ENCODE data around the gene CMTM3. TPM values are rescaled to one million over a fixed set of nuclear protein-coding genes. Genes with fewer than 3 reads are reported as not detected.
"Not testable (repeated sequence)": the region's sequence is repeated elsewhere in the genome, so short reads cannot be mapped to it uniquely, and the experiment has no call there.

The CMTM3 gene
- total and polyA plus RNA-seq, 5 donors from 2014 or later, result 83.1 to 127 (median 123) TPM

- DNase-seq (no peak), ATAC-seq (ENCODE audit: low read depth in 2 of 2) (no peak)
- Histone ChIP-seq H3K27me3 (ENCODE audit: control insufficient read depth, insufficient read depth, low read length) (no peaks in the 10 kb centered on the region), H3K4me3 (ENCODE audit: low read depth, low read length) (no peak overlapping the region), H3K4me1 (ENCODE audit: control insufficient read depth, insufficient read depth, low read length, poor library complexity, severe bottlenecking) (no peaks in the 10 kb centered on the region), H3K36me3 (ENCODE audit: control insufficient read depth, insufficient read depth, low read length) (no peaks in the 10 kb centered on the region), H3K27ac (ENCODE audit: insufficient read depth, low read length, poor library complexity, severe bottlenecking) (no peak overlapping the region), H3K9me3 (ENCODE audit: control insufficient read depth in 2 of 2, low read length in 2 of 2) (no peaks in the 10 kb centered on the region)
- H3K4me3 Mint-ChIP-seq, result no peak overlapping the region
- H3K27ac Mint-ChIP-seq, result no peak overlapping the region
- H3K9me3 Mint-ChIP-seq, result no peaks in the 10 kb centered on the region
- peaks cover 5% of the 10 kb centered on the region for H3K36me3 Mint-ChIP-seq
- no peaks in the 10 kb centered on the region for H3K27me3 Mint-ChIP-seq
- H3K4me1 Mint-ChIP-seq, result no peaks in the 10 kb centered on the region
These were observed 15.3 kb downstream of the CMTM3 start for GRCh38 chr16:66619534-66620428.

- Mint-ChIP-seq H3K9me3 (no peaks in the 10 kb centered on the region), H3K36me3 (peaks cover 5% of the 10 kb centered on the region), H3K27me3 (no peaks in the 10 kb centered on the region), H3K4me1 (no peaks in the 10 kb centered on the region), H3K27ac (peak overlapping the region in 1 of 3 donors; percentile 65), H3K4me3 (no peak overlapping the region)
- H3K4me3 ChIP-seq (ENCODE audit: low read depth, low read length), result no peak overlapping the region
- DNase-seq, result no peak
- H3K27me3 ChIP-seq (ENCODE audit: control insufficient read depth, insufficient read depth, low read length), result no peaks in the 10 kb centered on the region
- no peaks in the 10 kb centered on the region for H3K36me3 ChIP-seq (ENCODE audit: control insufficient read depth, insufficient read depth, low read length)
- H3K9me3 ChIP-seq (ENCODE audit: control insufficient read depth in 2 of 2, low read length in 2 of 2), result no peaks in the 10 kb centered on the region
- no peak overlapping the region for H3K27ac ChIP-seq (ENCODE audit: insufficient read depth, low read length, poor library complexity, severe bottlenecking)
- ATAC-seq (ENCODE audit: low read depth in 2 of 2), result no peak
- H3K4me1 ChIP-seq (ENCODE audit: control insufficient read depth, insufficient read depth, low read length, poor library complexity, severe bottlenecking), result no peaks in the 10 kb centered on the region
These were observed 15.9 kb downstream of the CMTM3 start for GRCh38 chr16:66620429-66620795.

GRCh38 chr16:66621973-66622372 is 17.5 kb downstream of the CMTM3 start:
- H3K4me3 ChIP-seq (ENCODE audit: low read depth, low read length), result no peak overlapping the region
- Mint-ChIP-seq H3K36me3 (peaks cover 5% of the 10 kb centered on the region), H3K4me3 (no peak overlapping the region), H3K4me1 (no peaks in the 10 kb centered on the region), H3K9me3 (no peaks in the 10 kb centered on the region), H3K27me3 (no peaks in the 10 kb centered on the region), H3K27ac (no peak overlapping the region)
- no peak overlapping the region for H3K27ac ChIP-seq (ENCODE audit: insufficient read depth, low read length, poor library complexity, severe bottlenecking)
- no peaks in the 10 kb centered on the region for H3K4me1 ChIP-seq (ENCODE audit: control insufficient read depth, insufficient read depth, low read length, poor library complexity, severe bottlenecking)
- no peaks in the 10 kb centered on the region for H3K36me3 ChIP-seq (ENCODE audit: control insufficient read depth, insufficient read depth, low read length)
- no peaks in the 10 kb centered on the region for H3K9me3 ChIP-seq (ENCODE audit: control insufficient read depth in 2 of 2, low read length in 2 of 2)
- ATAC-seq (ENCODE audit: low read depth in 2 of 2) (no peak), DNase-seq (no peak)
- no peaks in the 10 kb centered on the region for H3K27me3 ChIP-seq (ENCODE audit: control insufficient read depth, insufficient read depth, low read length)

DNA sequence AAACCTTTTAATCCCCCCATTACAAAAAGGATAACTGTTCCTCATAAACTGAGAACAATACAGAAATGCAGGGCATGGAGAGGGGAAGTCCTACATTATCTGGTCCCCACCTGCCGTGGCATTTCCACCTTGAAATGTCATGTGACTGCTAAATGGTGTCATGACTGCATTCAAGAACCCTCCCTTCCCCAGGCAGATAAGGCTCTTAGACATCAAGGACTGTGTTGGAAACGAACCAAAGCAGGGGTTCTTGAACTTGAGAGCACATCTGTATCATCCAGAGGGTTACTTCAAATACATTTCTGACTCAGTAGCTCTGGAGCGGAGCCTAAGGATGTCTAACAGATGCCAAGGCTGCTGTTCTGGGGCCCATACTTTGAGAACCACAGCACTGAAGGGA is 18.4 kb downstream of the CMTM3 start:
- peaks cover 5% of the 10 kb centered on the region for H3K36me3 Mint-ChIP-seq
- no peak overlapping the region for H3K4me3 Mint-ChIP-seq
- no peak overlapping the region for H3K27ac Mint-ChIP-seq
- H3K4me1 Mint-ChIP-seq, result no peaks in the 10 kb centered on the region
- H3K27ac ChIP-seq (ENCODE audit: insufficient read depth, low read length, poor library complexity, severe bottlenecking), result no peak overlapping the region
- ATAC-seq (ENCODE audit: low read depth in 2 of 2) (no peak), DNase-seq (no peak)
- no peak overlapping the region for H3K4me3 ChIP-seq (ENCODE audit: low read depth, low read length)
- H3K9me3 ChIP-seq (ENCODE audit: control insufficient read depth in 2 of 2, low read length in 2 of 2), result no peaks in the 10 kb centered on the region
- H3K9me3 Mint-ChIP-seq, result no peaks in the 10 kb centered on the region
- no peaks in the 10 kb centered on the region for H3K36me3 ChIP-seq (ENCODE audit: control insufficient read depth, insufficient read depth, low read length)
- no peaks in the 10 kb centered on the region for H3K27me3 Mint-ChIP-seq
- H3K4me1 ChIP-seq (ENCODE audit: control insufficient read depth, insufficient read depth, low read length, poor library complexity, severe bottlenecking), result no peaks in the 10 kb centered on the region
- no peaks in the 10 kb centered on the region for H3K27me3 ChIP-seq (ENCODE audit: control insufficient read depth, insufficient read depth, low read length)

DNA sequence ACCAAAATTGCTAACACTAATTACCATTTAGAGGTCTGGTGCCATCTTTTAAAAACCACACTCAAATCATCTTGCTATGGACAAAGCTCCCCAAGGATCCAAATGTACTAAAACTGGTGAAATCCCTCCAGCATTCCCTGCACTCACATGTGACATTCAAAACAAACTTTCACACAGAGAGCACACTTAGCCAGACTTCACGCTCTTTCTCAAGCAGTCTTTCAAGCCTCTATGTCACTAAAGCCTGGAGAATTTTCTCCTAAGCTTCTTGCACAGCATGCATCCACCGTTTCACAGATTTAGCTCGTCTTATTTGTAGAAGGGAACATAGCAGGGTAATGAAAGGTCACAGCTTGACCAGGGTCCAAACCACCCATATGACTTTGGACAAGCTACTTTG is 19.3 kb downstream of the CMTM3 start:
- H3K4me1 ChIP-seq (ENCODE audit: control insufficient read depth, insufficient read depth, low read length, poor library complexity, severe bottlenecking), result no peaks in the 10 kb centered on the region
- Mint-ChIP-seq H3K27me3 (no peaks in the 10 kb centered on the region), H3K36me3 (peaks cover 5% of the 10 kb centered on the region), H3K27ac (no peak overlapping the region), H3K4me3 (no peak overlapping the region), H3K9me3 (no peaks in the 10 kb centered on the region), H3K4me1 (no peaks in the 10 kb centered on the region)
- H3K27ac ChIP-seq (ENCODE audit: insufficient read depth, low read length, poor library complexity, severe bottlenecking), result no peak overlapping the region
- H3K27me3 ChIP-seq (ENCODE audit: control insufficient read depth, insufficient read depth, low read length), result no peaks in the 10 kb centered on the region
- ATAC-seq (ENCODE audit: low read depth in 2 of 2), result no peak
- DNase-seq, result no peak
- H3K36me3 ChIP-seq (ENCODE audit: control insufficient read depth, insufficient read depth, low read length), result no peaks in the 10 kb centered on the region
- no peak overlapping the region for H3K4me3 ChIP-seq (ENCODE audit: low read depth, low read length)
- H3K9me3 ChIP-seq (ENCODE audit: control insufficient read depth in 2 of 2, low read length in 2 of 2), result no peaks in the 10 kb centered on the region

GRCh38 chr16:66627611-66628378 is 23.3 kb downstream of the CMTM3 start:
- H3K9me3 ChIP-seq (ENCODE audit: control insufficient read depth in 2 of 2, low read length in 2 of 2); H3K27ac ChIP-seq (ENCODE audit: insufficient read depth, low read length, poor library complexity, severe bottlenecking); H3K27me3 ChIP-seq (ENCODE audit: control insufficient read depth, insufficient read depth, low read length); H3K9me3 Mint-ChIP-seq; H3K4me3 Mint-ChIP-seq; H3K36me3 Mint-ChIP-seq; H3K27me3 Mint-ChIP-seq; H3K4me3 ChIP-seq (ENCODE audit: low read depth, low read length); H3K27ac Mint-ChIP-seq; DNase-seq; H3K4me1 ChIP-seq (ENCODE audit: control insufficient read depth, insufficient read depth, low read length, poor library complexity, severe bottlenecking); H3K4me1 Mint-ChIP-seq; ATAC-seq (ENCODE audit: low read depth in 2 of 2); H3K36me3 ChIP-seq (ENCODE audit: control insufficient read depth, insufficient read depth, low read length): not testable (repeated sequence)

DNA sequence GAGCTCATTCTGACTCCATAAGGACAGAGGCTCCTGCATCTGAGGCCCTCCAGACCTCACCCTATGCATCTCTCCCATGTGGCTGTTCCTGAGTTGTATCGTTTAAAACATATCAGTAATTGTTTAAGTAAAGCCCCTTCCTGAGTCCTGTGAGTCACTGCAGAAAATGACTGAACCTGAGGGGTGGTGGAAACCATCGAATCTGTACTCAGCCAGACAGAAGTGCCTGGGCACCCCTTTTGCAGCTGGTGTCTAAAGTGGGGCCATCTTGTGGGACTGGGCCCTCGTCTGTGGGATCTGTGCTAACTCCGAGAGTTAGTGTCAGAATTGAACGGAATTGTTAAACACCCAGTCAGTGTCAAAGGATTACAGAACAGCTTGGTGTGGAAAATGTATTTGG is 25.4 kb downstream of the CMTM3 start:
- Histone ChIP-seq H3K9me3 (ENCODE audit: control insufficient read depth in 2 of 2, low read length in 2 of 2) (no peaks in the 10 kb centered on the region), H3K36me3 (ENCODE audit: control insufficient read depth, insufficient read depth, low read length) (no peaks in the 10 kb centered on the region), H3K4me3 (ENCODE audit: low read depth, low read length) (no peak overlapping the region), H3K27me3 (ENCODE audit: control insufficient read depth, insufficient read depth, low read length) (no peaks in the 10 kb centered on the region), H3K4me1 (ENCODE audit: control insufficient read depth, insufficient read depth, low read length, poor library complexity, severe bottlenecking) (no peaks in the 10 kb centered on the region), H3K27ac (ENCODE audit: insufficient read depth, low read length, poor library complexity, severe bottlenecking) (no peak overlapping the region)
- Mint-ChIP-seq H3K9me3 (no peaks in the 10 kb centered on the region), H3K36me3 (no peaks in the 10 kb centered on the region), H3K4me1 (no peaks in the 10 kb centered on the region), H3K27ac (no peak overlapping the region), H3K27me3 (no peaks in the 10 kb centered on the region), H3K4me3 (no peak overlapping the region)
- ATAC-seq (ENCODE audit: low read depth in 2 of 2) (no peak), DNase-seq (no peak)

Data from CD4-positive, CD25-positive, alpha-beta regulatory T cell (primary cell).